Limb (tissue), 2 donors: Measurements from ENCODE around the gene ANKDD1B.

Experiments used
- DNase-seq, 2 donors: peaks; one replicate each; pipeline ENCODE4 v3.0.0-alpha.2; 2016; ENCODE audit errors: extremely low spot score in 2 of 2

ANKDD1B gene

DNA sequence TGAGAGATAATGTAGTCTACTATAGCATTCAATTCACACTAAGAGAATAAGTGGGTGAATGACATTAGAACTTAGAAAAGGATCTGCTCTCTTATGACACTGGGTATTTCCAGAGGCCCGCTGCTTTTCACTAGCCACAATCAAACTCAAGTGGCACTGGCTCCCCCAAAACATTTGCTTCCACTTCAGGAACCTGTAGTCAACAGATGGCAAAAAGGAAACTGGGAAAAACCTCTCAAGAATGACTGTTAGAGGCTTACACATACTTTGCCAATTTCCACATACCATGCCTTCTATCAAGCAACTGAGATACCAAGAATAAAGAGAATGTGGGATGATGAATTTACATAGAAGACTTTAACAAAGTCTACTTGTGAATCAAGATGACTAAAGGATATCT is 94.8 kb downstream of the ANKDD1B start:
- no peak for DNase-seq

DNA sequence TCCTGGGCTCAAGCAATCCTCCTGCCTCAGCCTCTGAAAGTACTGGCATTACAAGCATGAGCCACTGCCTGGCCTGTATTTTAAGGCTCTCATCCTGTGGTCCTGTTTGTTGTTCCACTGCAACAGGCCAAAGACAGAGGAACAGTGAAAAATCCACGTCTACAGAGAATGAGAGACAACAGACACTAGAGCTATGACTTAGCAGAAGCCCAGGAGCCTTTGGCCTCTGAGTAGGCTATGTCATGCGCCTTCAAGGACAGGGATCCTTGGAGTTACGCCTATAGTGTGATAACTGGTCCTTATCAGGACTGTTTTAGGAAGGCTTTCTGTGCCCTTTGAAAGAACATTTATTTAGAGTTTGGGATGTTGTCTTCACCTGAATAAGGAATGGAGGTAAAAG is 95.5 kb downstream of the ANKDD1B start:
- no peak for DNase-seq

DNA sequence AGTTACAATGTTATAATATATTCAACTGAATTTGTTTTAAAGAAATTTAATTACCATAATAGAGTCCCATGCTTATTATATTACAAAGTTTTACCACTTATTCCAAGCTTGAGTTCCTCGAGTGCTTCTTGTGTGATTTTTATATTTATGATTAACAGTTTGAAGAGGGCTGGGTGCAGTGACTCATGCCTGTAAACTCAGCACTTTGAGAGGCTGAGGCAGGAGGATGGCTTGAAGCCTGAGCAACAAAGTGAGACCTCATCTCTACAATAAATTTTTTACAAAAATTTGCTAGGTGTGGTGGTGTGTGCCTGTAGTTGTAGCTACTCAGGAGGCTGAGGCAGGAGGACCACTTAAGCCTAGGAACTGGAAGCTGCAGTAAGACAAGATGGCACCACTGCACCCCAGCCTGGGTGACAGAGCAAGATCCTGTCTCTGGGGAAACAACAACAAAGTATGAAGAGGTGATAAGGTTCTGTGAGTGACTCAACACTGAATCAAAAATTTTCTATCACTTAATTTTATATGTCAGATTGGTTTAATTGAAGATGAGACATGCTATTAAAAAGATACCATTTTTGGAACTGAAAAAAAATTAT is 96.8 kb downstream of the ANKDD1B start:
- DNase-seq: no peak

DNA sequence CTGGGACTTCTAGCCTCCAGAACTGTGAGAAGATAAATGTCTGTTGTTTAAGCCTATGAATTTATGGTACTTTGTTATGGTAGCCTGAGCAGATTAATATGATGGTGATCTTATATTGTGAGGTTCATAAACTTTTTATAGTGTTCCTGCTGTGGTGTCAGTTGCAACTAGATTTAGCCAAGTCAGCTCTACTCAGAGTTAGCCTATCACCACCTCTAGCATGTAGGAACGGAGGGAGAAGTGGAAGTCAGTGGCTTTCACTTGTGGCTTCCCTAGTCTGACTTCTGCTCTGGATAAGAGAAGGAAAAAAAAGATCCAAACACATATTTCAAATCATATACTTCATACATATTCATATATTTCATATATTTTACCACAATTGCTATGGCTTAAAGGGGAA is 99.4 kb downstream of the ANKDD1B start:
- no peak for DNase-seq

DNA sequence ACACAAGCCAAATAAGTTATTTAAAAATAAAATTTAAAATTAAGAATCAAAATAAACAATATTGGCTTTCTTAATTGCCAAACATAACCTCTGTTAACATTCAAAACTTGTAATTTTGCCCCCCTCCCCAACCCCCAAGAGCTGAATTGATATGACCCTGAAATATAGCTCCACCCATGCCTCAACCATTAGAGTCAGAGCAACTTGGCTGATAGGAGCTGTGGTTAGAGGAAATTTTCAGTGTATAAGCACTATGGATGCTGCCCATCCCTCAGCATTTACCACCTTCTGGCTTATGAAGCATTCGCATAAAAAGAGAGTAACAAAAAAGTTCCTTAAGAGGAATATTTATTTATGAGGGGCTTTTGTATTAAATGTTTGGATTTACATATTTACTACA is 99.9 kb downstream of the ANKDD1B start:
- DNase-seq: no peak

DNA sequence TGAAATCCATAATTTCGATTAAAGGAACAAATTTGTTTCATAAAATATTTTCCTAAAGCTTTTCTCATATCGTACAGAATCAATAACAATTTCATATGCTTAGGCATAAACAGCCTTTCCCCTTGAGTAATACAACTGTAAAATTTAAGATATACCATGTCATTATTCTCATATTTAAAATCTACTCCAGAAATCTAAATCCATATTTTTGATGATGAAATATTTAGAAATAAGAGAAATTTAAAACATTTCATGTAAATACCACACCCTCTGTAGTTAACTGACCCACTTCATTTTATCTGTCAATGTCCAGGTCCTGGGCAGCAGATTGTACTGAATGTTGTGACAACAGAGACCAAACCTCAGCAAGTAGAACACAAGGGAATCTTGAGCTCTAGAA is 100.8 kb downstream of the ANKDD1B start:
- DNase-seq: no peak

DNA sequence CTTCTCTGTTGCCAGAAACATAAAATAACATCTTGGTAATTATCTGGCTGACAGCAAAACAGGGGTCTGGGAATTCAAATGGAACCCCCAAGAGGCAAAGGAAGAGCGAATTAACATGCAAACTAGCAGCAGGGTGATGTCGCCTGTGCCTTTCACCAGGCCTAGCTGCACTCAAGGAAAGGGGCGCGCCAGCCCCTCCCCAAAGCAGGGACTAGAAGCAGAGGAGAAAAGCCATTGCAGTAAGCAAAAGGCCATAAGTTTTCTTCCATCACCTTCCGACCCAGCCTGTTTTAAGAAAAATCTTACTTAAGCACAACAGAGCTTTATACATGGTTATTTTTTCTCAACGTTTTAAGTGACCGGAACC is 105.4 kb downstream of the ANKDD1B start:
- DNase-seq: peak in 1 of 2 donors; percentile 34

DNA sequence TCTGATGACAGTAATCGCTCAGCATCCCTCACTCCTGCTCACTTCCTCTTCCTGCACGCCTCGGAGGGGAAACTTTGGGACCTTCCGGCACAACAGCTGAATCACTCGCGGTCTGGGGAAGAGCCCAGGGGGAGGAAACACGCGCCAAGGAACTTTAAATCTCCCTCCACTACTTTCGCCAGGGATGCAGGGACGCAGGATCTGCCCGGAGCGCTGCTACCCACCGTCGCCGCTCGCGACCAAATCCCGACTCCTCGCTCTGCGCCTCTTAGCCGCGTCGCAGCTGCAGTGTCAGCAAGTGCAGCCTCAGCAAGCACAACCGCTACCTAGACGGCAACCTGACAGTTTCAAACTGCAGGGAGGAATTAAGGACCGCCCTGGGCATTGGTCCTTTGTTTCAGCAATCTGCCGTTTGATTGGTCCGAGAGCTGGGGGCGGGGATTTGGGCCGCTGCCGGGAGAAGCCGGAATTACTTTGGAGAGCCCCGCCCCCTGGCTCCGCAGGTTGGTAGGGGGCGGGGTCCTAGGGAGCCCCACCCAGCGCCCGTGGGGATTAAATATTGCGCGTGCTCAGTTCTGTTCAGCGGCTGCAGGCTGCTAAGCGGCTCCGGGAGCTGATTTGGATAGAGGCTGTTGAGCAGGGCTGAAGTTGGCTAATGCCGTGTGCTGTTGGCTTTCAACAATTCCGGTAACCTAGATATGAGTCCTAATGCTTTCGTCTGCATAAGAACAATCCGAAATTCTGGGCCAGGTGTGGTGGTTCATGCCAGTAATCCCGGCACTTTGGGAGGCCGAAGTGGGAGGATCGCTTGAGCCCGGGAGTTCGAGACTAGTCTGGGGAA is 106.0 kb downstream of the ANKDD1B start, which contains the start of gene POC5:
Gene POC5, minus strand, starts transcription at position 356 of the 841 bp plus-strand sequence. CDS start 4,500 bp downstream, outside the sequence.
- DNase-seq: peak; percentile 94 to 99

DNA sequence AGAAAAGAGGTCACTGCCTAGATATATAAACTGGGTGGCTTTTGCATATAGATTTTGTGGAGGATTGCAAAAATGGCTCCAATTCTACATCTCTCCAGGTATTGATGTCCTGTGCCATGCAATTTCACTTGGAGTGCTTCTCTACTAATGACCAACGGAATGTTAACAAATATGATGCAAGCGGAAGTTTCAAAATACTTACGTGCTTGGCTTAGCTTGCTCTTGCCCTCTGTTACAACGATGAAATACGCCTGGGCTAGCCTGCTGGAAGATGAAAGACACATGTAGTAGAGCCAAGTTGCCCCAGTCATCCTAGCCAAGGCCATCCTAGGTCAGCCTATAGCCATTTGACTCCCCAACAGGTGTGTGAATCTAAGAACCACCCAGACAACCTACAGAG is 109.6 kb downstream of the ANKDD1B start:
- DNase-seq: no peak
